SK-N-MC (cell line): ENCODE measurements around the gene HK1.
A peak's percentile ranks its signal among the peaks of the same experiment; 100 is the strongest.
"Not testable (repeated sequence)": the region's sequence is repeated elsewhere in the genome, so short reads cannot be mapped to it uniquely, and the experiment has no call there.

Experiments
- DNase-seq: peaks from one replicate; pipeline ENCODE4 v3.0.0-alpha.2; 2011; ENCODE audit warnings: low read depth, low spot score
- H3K27ac ChIP-seq: fragments of 200-600 bp; sonication (generic); 2 replicates; pipeline ENCODE4 v1.5.1; 2016; ENCODE audit warnings: mixed run types
- H3K36me3 ChIP-seq: fragments of 200-600 bp; sonication (generic); 2 replicates; pipeline ENCODE4 v1.6.1; 2017; ENCODE audit warnings: antibody characterized with exemption, low read length, mixed read lengths; ENCODE audit not compliant: insufficient read depth
- H3K4me3 ChIP-seq: fragments of 200-600 bp; sonication (generic); 2 replicates; pipeline ENCODE4 v1.5.1; 2016
- H3K9ac ChIP-seq: fragments of 200-600 bp; sonication (generic); 2 replicates; pipeline ENCODE4 v1.8.0; 2017; ENCODE audit warnings: mixed run types, mixed read lengths; ENCODE audit not compliant: insufficient read length
- H3K9me3 ChIP-seq: fragments of 200-600 bp; sonication (generic); 2 replicates; pipeline ENCODE4 v1.6.1; 2017; ENCODE audit warnings: low read depth, mild to moderate bottlenecking, antibody characterized with exemption, low read length, moderate library complexity, mixed read lengths
- EZH2 ChIP-seq: fragments of 200-600 bp; sonication (generic); IDR thresholded peaks from one replicate; pipeline ENCODE4 v1.6.1; 2017; ENCODE audit warnings: antibody characterized with exemption
- FOXP2 ChIP-seq: optimal IDR thresholded peaks from 2 replicates; pipeline ENCODE3; 2011; ENCODE audit warnings: mild to moderate bottlenecking, moderate library complexity; ENCODE audit not compliant: insufficient read depth; ENCODE audit errors: extremely low read length, control extremely low read depth
- POLR2AphosphoS5 ChIP-seq: IDR thresholded peaks from 2 replicates; pipeline ENCODE4 v1.6.1; 2012; ENCODE audit warnings: mild to moderate bottlenecking, low read depth, low read length, borderline replicate concordance

HK1 gene

DNA sequence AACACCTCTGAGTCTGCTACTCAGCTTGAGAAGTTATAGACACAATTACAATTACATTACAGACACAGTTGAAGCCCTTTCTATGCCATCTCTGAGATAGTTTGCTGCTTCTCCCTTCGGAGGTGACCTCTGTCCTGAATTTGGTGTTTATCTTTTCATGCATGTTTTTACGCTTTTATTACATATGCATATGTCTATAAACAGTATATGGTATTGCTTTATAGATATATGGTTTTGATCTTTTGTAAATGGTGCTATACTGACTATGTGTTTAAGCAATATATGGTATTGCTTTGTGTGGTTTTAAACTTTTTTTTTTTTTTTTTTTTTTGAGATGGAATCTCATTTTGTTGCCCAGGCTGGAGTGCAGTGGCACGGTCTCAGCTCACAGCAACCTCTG is 48.4 kb downstream of the HK1 start:
- TF ChIP-seq POLR2AphosphoS5 = no peak
- TF ChIP-seq EZH2 = no peak
- TF ChIP-seq FOXP2 = no peak
- DNase-seq = no peak
- Histone ChIP-seq H3K4me3 (no peak overlapping the region), H3K36me3 (no peaks in the 10 kb centered on the region), H3K9me3 (no peaks in the 10 kb centered on the region), H3K27ac (peak overlapping the region; percentile 57; the same call in 1 of the 2 replicates), H3K9ac (no peak overlapping the region)

DNA sequence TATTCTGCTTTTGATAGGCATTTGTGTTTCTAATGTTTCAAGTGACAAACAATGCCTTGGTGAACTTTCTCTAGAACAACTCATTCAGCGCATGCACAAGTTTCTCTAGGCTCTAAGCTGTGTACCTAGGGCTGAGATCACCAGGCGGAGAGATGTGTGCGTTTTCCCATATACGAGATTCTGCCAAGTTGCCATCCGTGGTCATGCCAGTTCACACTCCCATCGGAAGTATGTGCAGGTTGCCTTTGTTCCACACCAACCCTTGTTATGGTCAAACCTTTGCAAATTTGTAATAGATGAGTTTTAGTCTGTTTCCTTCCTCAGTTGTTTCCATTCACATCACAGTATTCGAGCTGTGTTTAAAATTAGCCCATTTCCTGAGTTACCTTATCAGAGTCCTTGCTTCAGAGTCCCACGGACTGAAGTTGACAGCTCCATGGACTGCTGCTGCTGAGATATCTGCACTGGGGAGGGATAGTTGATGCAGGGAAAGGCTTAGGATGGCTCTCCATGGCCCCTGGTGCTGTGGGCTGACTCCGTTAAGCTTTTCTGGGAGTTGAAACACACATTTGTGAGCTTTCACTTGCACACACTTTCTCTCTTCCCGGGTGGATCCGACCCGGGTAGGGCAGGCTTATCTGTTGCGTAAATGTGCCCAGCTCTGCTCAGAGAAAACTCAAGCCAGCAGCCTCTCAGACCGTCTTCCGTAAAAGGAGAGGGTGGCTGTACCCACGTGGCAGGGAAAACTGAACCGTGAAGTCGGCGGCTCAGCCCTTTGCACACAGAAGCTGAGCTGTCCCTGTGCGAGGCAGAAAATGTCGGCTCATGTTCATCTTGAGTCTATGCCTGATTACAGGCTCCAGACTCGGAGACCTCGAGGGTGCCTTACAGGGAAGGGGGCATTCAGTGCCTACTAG is 49.4 kb downstream of the HK1 start:
- no peak for DNase-seq
- H3K9me3 ChIP-seq = no peaks in the 10 kb centered on the region
- no peak overlapping the region for H3K9ac ChIP-seq
- no peaks in the 10 kb centered on the region for H3K36me3 ChIP-seq
- H3K27ac ChIP-seq = no peak overlapping the region
- no peak for TF ChIP-seq EZH2
- no peak for TF ChIP-seq FOXP2
- TF ChIP-seq POLR2AphosphoS5 = no peak
- no peak overlapping the region for H3K4me3 ChIP-seq

DNA sequence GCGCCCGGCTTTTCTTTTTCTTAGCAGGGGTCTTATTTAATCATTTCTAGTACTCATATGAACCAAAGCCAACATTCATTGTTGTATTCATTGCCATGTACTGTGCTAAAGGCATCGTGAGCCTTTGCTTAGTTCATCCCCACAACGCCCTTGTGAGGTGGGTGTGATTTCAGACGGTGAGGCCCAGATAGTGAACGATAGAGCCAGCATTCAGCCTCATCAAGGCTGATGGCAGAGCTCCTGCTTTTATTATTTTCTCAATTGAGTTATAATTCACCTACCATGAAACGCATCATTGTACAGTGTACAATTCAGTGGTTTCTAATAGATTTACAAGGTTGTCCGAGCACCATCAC is 50.1 kb downstream of the HK1 start:
- Histone ChIP-seq H3K36me3 (no peaks in the 10 kb centered on the region), H3K4me3 (no peak overlapping the region), H3K9me3 (no peaks in the 10 kb centered on the region), H3K27ac (no peak overlapping the region), H3K9ac (no peak overlapping the region)
- TF ChIP-seq FOXP2 = no peak
- TF ChIP-seq POLR2AphosphoS5 = no peak
- no peak for TF ChIP-seq EZH2
- no peak for DNase-seq

DNA sequence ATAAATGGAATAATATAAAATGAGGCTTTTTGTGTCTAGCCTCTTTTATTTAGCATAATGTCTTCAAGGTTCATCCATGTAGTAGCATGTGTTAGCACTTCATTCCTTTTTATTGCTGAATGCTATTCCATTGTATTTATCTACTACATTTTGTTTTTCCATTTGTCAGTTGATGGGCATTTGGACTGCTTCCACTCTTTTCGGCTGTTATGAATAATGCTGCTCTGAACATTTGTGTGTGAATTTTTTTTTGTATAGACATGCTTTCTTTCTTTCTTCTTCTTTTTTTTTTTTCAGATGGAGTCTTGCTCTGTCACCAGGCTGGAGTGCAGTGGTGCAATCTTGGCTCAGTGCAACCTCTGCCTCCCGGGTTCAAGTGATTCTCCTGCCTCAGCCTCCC is 50.6 kb downstream of the HK1 start:
- not testable (repeated sequence) for DNase-seq, H3K4me3 ChIP-seq, H3K9ac ChIP-seq, H3K9me3 ChIP-seq, H3K27ac ChIP-seq, H3K36me3 ChIP-seq

DNA sequence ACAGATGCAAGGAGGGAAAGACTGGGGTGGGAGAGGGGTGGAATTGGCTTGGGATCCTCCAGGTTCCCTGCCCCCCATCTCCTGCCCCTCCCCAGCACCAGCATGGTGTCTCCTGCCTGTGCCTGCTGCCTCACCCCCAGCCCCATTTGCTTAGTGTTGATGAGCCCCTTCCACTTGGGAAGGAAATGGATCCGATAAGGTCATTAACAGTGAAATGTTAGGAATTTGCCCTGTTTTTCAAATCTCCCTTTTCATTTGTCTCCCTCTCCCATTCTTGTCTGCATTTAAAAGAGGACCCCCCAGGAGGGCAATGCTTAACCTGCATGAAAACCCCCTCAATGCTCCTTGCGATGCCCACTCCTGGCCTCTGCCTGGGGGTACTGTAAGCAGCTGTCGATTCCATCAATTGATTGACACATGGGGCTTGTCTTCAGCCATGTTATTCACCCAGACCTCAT is 51.5 kb downstream of the HK1 start:
- DNase-seq = no peak
- Histone ChIP-seq H3K9ac (no peak overlapping the region), H3K27ac (no peak overlapping the region), H3K9me3 (no peaks in the 10 kb centered on the region), H3K36me3 (no peaks in the 10 kb centered on the region), H3K4me3 (no peak overlapping the region)
- TF ChIP-seq POLR2AphosphoS5 (no peak), EZH2 (no peak)

DNA sequence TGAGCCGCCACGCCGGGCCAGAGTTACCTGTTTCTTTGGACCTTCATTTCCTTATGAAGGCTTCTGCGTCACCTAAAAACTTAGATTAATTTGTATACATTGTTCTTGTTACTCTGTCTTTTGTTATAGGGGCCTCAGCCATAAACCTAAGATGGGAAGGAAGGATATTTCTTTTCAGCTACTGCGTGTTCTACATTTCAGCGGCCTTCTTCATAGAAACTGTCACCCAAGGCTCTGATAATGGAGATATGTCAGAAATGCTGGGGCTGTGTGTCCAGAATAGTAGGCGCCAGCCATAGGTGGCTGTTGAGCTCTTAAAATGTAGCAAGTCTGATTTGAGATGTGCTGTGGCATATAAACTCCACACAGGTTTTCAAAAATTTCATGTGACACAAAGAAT is 52.9 kb downstream of the HK1 start:
- H3K27ac ChIP-seq = no peak overlapping the region
- TF ChIP-seq FOXP2 (no peak), EZH2 (no peak), POLR2AphosphoS5 (no peak)
- no peak for DNase-seq
- no peaks in the 10 kb centered on the region for H3K36me3 ChIP-seq
- H3K9me3 ChIP-seq = no peaks in the 10 kb centered on the region
- no peak overlapping the region for H3K9ac ChIP-seq
- H3K4me3 ChIP-seq = no peak overlapping the region

DNA sequence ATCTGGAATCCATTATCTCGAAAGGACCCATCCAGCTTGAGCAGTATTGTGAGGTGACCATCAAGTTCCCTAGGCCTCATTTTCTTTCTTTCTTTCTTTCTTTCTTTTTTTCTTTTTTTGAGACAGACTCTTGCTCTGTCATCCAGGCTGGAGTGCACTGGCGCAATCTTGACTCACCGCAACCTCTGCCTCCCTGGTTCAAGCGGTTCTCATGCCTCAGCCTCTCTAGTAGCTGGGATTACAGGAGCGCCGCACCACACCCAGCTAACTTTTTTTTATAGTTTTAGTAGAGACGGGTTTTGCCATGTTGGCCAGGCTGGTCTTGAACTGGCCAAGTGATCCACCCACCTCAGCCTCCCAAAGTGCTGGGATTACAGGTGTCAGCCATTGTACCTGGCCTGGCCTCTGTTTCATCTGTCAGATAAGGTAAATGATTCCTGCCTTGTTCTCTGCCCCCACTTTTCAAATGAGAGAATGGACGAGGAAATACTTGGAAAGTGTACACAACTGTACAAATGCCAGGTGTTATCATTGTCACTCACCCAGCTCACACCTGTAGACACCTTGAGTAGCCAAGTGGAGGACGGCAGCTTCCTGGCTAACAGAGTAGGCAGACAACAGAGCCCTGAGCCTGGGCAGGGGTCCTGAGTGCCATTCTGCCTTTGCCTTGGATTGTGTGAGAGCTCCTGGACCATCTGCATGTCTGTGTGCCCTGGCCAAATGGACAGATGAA is 54.1 kb downstream of the HK1 start:
- Histone ChIP-seq H3K4me3 (no peak overlapping the region), H3K9me3 (no peaks in the 10 kb centered on the region), H3K27ac (no peak overlapping the region), H3K9ac (no peak overlapping the region), H3K36me3 (no peaks in the 10 kb centered on the region)
- no peak for TF ChIP-seq EZH2
- no peak for TF ChIP-seq POLR2AphosphoS5
- no peak for DNase-seq

DNA sequence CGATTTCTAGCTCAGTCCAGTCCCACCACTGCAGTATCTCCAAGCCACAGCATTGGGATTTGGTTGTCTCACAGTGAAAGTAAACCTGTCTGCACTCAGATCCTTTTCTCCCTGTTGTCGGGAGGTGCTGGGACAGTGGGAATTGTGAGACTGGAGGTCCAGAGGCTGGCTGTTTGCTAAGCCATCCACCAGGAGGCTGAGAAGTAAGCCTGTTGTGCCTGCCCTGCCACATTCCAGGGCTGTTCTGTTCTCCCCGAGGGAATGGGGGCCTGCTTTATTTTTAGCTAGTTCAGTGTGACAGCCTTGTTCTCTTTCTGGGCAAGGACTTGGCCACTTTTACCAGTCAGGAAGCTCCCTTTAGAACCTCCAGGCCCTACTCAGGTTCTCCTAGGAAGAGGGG is 54.9 kb downstream of the HK1 start:
- H3K27ac ChIP-seq = no peak overlapping the region
- no peak for DNase-seq
- no peak overlapping the region for H3K4me3 ChIP-seq
- TF ChIP-seq EZH2 (no peak), POLR2AphosphoS5 (no peak), FOXP2 (no peak)
- H3K9ac ChIP-seq = no peak overlapping the region
- no peaks in the 10 kb centered on the region for H3K9me3 ChIP-seq
- H3K36me3 ChIP-seq = no peaks in the 10 kb centered on the region

DNA sequence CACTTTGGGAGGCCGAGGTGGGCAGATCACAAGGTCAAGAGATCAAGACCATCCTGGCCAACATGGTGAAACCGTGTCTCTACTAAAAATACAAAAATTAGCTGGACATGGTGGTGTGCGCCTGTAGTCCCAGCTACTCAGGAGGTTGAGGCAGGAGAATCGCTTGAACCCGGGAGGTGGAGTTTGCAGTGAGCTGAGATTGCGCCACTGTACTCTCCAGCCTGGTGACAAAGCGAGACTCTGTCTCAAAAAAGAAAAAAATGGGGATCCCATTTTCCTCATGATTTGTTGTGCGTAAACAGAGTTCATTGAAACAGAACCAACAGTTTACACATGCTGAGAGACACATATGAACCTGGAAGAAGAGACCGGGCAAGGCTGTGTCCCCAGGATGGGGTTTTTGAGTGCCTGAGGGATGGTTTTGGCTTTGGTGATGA is 55.6 kb downstream of the HK1 start:
- not testable (repeated sequence) for H3K9ac ChIP-seq, H3K36me3 ChIP-seq, H3K27ac ChIP-seq, H3K4me3 ChIP-seq, H3K9me3 ChIP-seq, DNase-seq
